ENCODE results near the gene CIAO2A.

CIAO2A gene

GRCh38 chr15:64138331-64138941 lies 44.8 kb upstream of the CIAO2A start:
- TF ChIP-seq SPI1 (IDR thresholded peaks at IDR 0.05; ENCODE audit: borderline replicate concordance, low read depth): no peak
- no peak for TF ChIP-seq REST (IDR thresholded peaks at IDR 0.05; ENCODE audit: insufficient replicate concordance, low read depth)
- TF ChIP-seq CTCF (IDR thresholded peaks at IDR 0.05; ENCODE audit: insufficient read depth, low read length): no peak
- no peak for TF ChIP-seq GABPA (IDR thresholded peaks at IDR 0.05; ENCODE audit: low read depth)
- no peak for TF ChIP-seq POLR2AphosphoS5 (IDR thresholded peaks at IDR 0.05; ENCODE audit: low read depth)
- H3K4me3 ChIP-seq (replicated peaks; ENCODE audit: insufficient read depth, low read length): no peak overlapping the region
- H3K27me3 ChIP-seq (ENCODE audit: insufficient read depth, poor library complexity, severe bottlenecking): no peaks in the 10 kb centered on the region
- no peak overlapping the region for H3K27ac ChIP-seq (replicated peaks)
- DNase-seq (ENCODE audit: low read depth in 1 of 2, low spot score in 1 of 2): no peak

- H3K4me3 ChIP-seq (replicated peaks; ENCODE audit: insufficient read depth, low read length): no peak overlapping the region
- no peak for DNase-seq (ENCODE audit: low read depth in 1 of 2, low spot score in 1 of 2)
- no peaks in the 10 kb centered on the region for H3K27me3 ChIP-seq (ENCODE audit: insufficient read depth, poor library complexity, severe bottlenecking)
- no peak overlapping the region for H3K27ac ChIP-seq (replicated peaks)
- no peak for TF ChIP-seq CTCF (IDR thresholded peaks at IDR 0.05; ENCODE audit: insufficient read depth, low read length)
- no peak for TF ChIP-seq POLR2AphosphoS5 (IDR thresholded peaks at IDR 0.05; ENCODE audit: low read depth)
- no peak for TF ChIP-seq REST (IDR thresholded peaks at IDR 0.05; ENCODE audit: insufficient replicate concordance, low read depth)
- TF ChIP-seq GABPA (IDR thresholded peaks at IDR 0.05; ENCODE audit: low read depth): no peak
- no peak for TF ChIP-seq SPI1 (IDR thresholded peaks at IDR 0.05; ENCODE audit: borderline replicate concordance, low read depth)
These were observed 43.7 kb upstream of the CIAO2A start for GRCh38 chr15:64137226-64137833.

GRCh38 chr15:64136347-64136746 lies 42.7 kb upstream of the CIAO2A start:
- DNase-seq (ENCODE audit: low read depth in 1 of 2, low spot score in 1 of 2): no peak
- Histone ChIP-seq H3K4me3 (replicated peaks; ENCODE audit: insufficient read depth, low read length) (no peak overlapping the region), H3K27ac (replicated peaks) (no peak overlapping the region), H3K27me3 (ENCODE audit: insufficient read depth, poor library complexity, severe bottlenecking) (no peaks in the 10 kb centered on the region)
- no peak for TF ChIP-seq SPI1 (IDR thresholded peaks at IDR 0.05; ENCODE audit: borderline replicate concordance, low read depth)
- no peak for TF ChIP-seq GABPA (IDR thresholded peaks at IDR 0.05; ENCODE audit: low read depth)
- no peak for TF ChIP-seq CTCF (IDR thresholded peaks at IDR 0.05; ENCODE audit: insufficient read depth, low read length)
- no peak for TF ChIP-seq REST (IDR thresholded peaks at IDR 0.05; ENCODE audit: insufficient replicate concordance, low read depth)
- no peak for TF ChIP-seq POLR2AphosphoS5 (IDR thresholded peaks at IDR 0.05; ENCODE audit: low read depth)
